KG1 (cell line): ENCODE data around the gene RO60.

ENCODE experiments used
- DNase-seq: peaks from one replicate; lab custom pipeline; 2025; lab: John Stamatoyannopoulos, UW

Gene RO60

DNA sequence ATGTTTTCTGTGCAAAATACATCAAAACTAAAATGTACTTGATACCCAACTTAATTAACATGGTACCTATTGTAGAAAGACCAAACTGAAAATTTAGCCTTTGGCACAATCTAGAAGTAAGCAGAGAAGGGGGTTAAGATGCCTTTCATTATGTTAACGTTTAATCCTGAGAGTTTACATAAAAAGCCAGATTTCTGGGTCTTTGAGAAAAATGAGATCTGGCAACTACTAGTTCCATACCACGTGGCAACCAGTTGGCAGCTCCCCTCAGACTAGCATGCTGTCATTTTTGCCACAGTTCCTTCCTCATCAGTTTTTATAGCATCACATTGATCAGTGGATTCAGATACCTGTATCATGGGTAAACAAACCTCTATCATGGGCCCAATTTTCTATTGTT, 1.5 kb downstream of the RO60 start:
- no peak for DNase-seq

DNA sequence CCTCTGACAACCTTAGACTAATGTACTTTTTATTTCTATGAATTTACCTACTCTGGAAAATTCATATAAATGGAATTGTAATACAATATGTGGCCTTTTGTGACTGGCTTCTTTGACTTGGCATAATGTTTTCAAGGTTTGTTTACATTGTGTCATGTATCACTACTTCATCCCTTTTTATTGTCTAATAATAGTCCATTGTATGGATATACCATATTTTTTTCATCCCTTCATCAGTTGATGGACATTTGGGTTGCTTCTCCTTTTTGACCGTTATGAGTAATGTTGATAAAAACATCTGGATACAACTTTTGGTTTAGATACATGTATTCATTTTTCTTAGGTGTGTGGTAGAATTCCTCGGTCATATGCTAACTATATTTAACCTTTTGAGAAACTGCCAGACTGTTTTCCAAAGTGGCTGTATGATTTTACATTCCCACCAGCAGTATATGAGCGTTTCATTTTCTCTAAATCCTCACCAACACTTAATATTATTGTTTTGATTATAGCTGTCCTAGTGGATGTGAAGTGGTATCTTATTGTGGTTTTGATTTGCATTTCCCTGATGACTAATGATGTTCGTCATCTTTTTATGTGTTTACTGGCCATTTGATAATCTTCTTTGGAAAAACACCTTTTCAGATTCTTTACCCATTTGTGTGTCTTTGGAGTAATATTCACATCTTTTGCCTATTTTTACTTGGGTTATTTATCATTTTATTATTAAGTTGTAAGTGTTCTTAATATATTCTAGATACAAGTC, 3.5 kb downstream of the RO60 start:
- no peak for DNase-seq

DNA sequence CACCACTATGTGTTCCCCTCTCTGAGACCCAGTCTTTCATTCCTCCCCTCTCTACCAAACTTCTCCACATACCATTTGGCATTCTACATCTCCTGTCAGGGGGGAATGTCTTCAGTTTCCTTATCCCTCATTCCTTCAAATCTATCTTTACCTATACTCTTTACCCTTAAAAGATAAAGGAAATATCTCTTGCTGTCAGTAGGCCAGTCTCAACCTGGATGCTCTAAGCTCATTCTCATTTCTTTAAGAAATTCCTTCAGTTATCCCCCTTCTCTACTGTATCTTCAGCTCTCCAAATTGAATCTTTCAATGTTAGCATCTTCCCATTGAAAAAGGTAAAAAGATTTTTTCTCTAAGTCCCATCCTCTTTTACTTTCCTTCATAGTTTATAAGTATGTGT, 6.5 kb downstream of the RO60 start:
- DNase-seq = no peak

DNA sequence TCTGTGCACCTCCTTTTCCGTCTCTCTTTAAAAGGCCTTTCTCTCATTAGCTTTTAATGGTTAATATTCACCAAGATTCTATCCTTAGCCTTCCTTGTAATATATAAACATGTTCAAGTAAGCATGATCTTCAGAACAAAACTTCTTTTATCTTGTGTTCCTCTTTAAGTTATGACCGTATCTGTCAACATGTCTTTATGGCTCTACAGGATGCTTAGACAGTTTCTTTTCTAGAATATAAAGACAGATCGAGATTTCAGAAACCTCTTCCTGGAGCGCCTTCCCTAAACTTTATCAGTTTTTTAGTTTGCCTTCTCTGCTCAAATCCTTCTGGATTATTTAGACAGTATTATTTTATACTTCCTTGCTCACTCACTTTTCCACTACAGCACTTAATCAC, 7.2 kb downstream of the RO60 start:
- DNase-seq = no peak

DNA sequence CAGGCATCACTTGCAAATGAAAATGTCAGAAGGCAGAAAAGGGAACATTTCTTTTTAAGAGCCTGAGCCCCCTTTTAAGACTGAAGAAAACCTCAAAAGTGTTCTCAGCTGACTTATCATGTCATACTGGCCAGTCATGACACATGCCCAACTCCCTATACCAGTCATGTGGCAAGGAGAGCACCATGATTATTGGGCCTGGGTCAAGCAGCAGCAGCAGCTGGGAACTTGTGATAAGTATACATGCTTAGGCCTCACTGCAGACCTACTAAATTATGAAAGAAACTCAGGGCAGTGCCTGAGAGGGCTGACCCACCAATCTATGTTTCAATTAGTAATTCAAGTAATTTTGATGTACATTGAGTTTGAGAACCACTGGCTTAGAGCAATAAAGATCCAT, 8.6 kb downstream of the RO60 start:
- no peak for DNase-seq

DNA sequence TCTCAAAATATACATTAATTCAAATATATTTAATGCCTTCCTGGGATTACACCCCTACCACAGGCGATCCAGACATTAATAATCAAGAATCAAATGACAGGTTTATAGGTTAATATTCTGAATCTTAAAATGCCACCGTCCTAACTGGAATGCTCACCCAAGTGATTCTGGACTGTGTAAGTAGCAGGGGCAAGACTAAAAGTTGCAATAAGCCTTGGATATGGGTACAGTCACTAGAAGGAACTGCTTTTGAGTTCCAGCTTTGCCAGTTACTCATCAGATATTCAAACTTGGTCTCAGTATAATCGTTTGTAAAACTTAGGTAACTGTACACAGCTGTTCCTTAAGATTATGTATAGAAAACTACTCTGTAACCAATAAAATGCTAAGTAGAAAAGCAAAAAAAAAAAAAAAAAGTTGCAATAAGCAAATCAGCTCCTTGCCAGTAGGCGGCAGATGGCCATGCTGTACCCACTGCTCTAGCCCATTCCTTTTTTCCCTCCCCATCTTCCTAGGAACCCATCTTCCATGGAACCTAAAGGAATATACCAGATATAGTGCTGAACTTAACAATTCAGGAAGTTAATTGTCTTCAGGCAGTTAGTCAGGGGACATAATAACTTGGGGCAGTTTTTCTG, 10.5 kb downstream of the RO60 start:
- no peak for DNase-seq

DNA sequence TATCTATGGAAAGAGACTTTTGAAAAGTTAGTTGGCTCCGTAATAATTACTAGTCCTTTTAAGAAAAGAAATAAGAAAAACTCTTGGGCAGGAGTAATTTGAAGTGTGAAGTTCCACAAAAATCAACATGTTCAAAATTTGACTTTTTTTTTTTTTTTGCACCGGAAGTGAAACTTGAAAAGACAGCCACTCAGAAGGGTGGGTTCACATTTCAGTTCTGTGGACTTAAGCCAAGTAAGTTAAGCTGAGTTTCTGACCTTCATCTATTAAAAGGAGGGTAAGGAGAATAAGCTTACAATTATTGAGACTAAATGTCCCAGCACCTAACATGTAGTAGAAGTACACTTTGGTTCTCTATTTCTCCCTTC, 11.0 kb downstream of the RO60 start:
- no peak for DNase-seq

DNA sequence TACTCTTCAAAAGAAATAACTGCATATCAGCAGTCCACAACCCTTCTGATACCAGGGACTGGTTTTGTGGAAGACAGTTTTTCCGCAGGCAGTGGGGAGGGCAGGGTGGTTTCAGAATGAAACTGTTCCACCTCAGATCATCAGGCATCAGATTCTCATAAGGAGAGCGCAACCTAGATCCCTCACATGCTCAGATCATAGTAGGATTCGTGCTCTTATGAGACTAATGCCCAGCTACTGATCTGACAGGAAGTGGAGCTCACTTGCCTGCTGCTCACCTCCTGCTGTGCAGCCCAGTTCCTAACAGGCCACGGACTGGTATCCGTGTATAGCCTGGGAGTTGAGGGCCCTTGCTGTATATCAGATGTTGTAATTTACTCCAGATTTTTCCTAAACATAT, 11.5 kb downstream of the RO60 start:
- DNase-seq = no peak

DNA sequence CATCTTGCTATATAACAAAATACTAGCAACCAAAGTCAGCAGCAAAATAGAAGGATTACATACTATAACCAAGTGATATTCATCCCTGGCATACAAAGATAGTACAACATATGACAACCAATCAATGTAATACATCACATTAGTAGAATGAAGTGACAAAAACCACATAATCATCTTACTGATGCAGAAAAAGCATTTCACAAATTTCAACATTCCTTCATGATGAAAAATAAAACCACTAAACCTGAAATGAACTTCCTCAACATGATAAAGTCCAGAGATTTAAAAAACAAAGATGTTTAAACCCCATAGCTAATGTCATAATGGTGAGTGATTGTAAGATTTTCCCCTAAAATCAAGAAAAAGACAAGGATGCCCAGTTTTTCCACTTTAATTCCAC, 18.6 kb downstream of the RO60 start:
- DNase-seq = no peak

DNA sequence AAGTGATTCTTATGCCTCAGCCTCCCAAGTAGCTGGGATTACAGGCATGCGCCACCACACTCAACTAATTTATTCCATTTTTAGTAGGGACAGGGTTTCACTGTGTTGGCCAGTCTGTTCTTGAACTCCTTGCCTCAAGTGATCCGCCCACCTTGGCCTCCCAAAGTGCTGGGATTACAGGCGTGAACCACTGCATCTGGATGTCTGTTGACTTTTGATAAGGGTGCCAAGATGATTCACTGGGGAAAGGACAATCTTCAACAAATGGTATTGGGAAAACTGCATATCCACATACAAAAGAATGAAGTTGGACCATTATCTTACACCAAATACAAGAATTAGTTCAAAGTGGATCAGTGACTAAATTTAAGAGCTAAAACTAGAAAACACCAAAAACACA, 19.8 kb downstream of the RO60 start:
- no peak for DNase-seq

DNA sequence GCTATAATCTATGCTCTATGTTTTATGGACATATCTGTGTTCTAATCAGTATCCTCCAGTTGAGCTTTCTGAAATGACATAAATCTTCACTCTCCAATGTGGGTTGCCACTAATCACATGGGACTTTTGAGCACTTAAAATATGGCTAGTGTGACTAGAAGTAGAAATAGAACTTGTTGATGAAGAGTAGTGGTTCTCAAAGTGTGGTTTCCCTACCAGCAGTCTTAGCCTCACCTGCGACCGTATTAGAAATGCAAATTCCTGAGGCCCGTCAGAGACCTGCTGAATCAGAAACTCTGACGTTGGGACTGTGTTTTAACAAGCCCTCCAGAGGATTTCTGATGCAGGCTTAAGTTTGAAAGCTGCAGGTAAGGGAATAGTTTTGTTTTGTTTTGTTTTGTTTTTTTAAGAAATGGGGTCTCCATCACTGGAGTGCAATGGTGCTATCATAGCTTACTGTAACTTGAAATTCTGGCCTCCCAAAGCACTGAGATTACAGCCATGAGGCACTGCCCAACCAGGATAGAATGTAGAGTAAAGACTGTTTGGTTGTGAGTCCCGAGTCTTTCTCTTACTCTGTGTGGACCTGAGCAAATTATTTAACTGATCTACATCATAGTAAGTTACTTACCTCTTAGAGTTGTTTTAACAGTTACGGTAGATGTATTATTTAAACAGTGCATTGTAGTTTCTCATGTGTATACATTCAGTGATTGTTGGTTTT, 24.1 kb downstream of the RO60 start:
- DNase-seq = no peak

DNA sequence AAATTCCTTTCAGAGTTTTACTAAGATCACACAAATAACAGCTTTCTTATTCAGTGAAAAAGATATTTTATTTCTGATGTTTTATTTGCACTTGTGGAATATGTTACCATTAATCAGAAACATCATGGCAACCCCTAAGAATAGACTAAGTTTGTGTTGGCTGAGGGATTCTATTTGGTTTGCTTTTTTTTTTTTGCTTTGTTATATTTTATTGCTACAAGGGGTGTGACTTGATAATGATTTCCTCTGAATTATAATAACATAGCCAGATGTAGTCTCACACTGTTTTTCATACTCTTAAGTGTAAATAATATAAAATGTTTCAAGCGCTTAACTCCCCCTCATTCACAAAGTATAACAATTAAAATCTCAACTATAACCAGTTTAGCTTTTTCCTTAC, 25.9 kb downstream of the RO60 start:
- DNase-seq = no peak

DNA sequence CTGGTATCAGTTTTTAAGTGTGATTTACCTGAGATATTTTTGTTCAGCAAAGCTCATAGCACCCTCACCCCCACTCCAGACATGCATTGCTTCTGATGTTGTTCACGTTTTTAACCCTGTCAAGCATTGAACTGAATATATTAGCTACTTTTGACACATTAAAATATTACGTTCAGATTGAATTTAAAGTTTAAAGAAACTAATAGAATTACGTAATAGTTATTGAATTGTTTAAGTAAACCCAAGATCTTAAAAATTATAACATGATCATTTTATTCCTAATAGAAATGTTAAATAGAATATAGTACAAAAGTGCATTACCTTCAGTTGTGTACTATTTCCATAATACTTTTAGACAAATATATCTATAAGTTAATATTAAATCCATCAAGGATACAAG, 26.9 kb downstream of the RO60 start:
- no peak for DNase-seq

DNA sequence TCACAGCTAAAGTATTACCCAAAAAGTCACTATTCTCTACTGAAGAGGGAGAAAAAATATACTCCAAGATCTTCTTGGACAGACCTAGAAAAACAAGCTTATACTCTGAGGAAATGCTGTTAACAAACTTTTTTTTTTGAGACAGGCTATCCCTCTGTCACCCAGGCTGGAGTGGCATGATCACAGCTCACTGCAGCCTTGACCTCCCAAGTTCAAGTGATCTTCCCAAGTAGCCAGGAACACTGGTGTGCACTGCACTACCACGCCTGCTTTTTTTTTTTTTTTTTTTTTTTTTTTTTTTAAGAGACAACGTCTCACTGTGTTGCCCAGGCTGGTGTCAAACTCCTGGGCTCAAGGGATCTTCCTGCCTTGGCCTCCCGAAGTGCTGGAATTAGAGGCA, 28.5 kb downstream of the RO60 start:
- DNase-seq = no peak

DNA sequence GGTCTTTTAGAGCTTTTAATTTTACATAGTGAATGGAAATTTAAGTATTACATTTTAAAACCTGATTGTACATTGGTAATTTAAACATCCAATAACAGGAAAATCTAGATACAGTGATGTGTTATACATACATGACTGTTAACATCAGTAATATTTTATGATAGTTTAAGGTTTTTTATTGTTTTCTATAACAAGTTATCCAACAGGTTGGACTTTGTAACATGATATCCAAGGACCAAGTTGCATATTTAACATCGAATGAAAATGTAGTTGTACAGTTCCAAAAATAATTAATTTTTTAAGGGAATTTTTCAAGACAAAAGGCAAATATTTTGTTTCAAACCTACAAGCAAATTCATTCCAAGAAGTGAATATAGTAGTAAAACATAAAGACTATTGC, 31.5 kb downstream of the RO60 start:
- DNase-seq = no peak

DNA sequence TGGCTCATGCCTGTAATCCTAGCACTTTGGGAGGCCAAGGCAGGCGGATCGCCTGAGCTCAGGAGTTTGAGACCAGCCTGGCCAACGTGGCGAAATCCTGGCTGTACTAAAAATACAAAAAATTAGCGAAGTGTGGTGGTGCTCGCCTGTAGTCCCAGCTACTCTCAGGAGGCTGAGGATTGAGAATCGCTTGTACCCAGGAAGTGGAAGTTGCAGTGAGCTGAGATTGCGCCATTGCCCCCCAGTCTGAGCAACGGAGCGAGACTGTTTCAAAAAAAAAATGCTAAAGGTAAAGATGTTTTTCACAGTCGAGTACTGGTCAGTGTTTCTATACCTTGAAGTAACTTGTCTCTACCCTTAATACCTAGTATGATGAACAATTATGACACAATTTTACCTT, 34.7 kb downstream of the RO60 start:
- no peak for DNase-seq

DNA sequence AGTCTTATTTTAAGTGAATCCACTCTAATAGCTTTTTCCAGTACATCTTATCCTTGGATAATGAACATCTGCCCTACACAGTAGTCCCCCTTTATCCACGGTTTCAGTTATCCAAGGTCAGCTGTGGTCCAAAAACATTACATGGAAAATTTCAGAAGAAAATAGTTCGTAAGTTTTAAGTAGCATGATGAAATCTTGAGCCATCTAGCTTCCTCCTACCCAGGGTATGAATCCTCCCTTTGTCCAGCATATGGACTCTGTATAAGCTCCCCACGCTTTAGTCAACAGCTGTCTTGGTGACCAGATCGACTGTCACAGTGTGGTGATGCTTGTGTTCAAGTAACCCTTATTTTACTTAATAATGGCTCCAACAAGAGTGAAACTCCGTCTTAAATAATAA, 43.2 kb downstream of the RO60 start:
- DNase-seq = no peak

DNA sequence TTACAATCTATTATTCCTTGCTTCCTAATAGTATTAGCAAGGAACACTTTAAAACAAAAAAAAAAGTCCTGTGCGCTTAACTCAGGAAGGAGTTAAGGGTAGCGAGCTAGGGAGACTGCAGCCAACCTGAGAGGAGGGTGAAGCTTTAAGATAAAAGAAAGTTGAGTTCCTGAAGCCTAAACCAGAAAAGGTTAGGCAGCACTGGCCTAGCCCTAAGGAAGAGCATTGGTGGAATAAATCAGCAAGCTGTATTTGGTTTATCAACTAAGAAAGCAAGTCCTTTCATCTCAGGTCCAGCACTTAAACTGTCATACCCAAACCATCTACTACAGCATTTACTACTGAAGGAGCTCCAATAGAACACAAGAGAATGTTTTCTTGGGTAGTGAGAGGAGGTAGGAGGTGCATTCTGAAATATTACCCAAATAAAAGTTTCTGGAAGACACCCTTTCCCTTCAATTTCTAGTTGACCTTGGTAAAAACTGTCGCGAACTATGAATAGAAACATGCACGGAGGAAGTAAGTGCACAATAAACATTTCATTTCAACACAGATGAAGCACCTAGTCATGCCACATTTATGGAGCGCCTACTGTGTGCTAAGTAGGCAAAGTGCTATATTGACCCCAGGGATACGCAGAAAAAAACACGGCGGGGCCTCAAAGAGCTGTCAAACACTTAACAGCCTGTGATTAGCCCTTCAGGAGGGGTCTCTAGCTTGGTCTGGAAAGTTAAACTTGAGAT, 44.5 kb downstream of the RO60 start:
- no peak for DNase-seq

DNA sequence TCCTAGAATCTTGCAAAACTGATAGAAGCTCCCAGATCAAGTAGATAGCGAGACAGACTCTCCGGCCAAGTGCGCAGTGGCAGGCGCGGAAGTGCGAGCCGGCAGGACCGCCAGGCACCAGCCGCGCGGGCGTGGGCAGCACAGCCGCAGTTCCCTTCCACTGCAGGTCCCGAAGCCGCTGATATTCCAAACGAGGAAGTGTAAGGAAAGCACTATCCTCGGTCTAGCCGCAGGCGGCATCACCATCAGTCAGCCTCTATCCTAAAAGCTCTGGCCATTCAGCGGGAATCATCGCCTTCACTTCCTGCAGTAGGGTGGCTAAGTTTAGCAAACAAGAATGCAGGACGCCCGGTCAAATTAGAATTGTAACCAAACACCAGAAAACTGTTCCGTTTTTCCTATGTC, 45.1 kb downstream of the RO60 start:
- DNase-seq = peak; percentile 38

DNA sequence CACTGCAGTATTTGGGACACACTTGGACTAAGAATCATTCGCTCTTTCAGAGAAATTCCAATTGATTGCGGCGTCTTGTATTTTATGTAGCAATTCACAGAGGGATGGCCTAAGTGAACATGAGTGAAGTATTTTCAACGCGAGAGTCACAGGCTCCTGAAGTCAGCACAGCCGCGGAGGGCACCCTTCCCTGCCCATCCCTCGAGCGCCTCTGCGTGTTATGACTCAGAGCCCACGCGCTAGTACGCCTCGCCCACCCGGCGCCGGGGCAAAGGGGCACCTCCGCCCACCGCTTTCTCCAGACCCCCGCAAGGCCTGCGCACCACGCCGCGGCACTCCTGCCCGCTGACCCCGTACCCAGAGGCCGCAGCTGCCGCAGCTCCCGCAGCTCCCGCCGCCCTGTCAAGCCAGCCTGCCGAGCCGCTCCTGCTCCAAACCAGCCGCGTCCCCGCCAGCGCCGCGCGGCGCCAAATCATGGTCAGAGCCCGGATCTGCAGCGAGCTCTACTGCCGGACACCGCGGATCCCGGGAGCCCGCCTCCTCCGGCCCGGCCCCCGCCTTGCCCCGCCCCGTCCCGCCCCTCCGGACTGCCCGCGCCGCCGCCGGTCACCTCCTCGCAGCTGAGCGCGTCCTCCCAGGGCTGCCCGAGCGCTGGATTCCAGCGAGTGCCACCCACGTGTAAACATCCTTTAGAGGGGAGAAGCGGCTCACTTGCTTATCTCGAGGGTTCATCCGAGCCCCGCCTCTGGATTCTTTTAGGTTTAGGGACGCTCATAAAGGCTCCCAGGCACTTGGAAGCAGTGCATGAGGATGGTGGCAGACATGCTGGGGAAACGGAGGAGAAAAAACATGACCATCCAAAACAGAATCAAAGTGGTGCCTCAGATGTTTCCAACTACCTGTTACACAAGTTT, 45.8 kb downstream of the RO60 start, which contains the start of gene GLRX2:
GLRX2 (minus strand) TSS at position 508 of the 914 bp plus-strand sequence; CDS start at position 476, 32 bp downstream.
- peak; percentile 28 for DNase-seq

DNA sequence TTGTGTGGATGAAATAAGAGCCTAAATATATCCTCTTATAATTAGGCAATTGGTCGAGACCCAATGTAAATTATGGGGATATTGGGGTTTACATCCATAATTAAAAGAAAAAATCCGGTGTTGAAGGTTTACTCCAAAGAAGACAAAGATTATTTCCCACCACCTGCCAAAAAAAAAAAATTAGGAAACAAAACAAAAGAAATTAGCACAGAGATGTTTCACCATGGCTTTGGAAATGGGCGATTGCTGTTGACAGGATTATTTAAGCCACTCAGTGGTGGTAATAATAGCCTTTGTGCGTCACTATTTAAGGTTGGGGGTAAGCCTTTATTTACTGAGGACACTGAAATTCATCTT, 46.4 kb downstream of the RO60 start:
- DNase-seq = no peak

DNA sequence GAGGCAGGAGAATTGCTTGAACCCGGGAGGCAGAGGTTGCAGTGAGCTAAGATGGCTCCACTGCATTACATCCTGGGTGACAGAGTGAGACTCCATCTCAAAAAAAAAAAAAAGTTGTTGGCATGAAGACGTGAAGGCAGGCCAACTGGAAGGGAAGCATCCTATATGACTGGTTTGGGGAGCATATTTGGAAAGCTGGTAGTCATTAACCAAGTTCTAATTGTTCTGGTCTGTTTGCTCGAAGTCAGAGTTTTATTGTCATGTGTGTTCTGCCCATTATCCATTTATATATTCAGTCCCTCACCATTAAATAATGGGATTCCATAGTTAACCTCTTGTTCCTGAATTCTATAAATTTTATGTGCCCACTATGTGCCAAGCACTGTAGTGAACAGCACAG, 49.1 kb downstream of the RO60 start:
- DNase-seq = no peak
